HL-60 (cell line): ENCODE measurements around the gene ANGPTL2.

Experiments
- CTCF ChIP-seq: IDR thresholded peaks from one replicate; pipeline ENCODE4 v1.5.1; 2011; ENCODE audit warnings: low read length, control low read depth, inconsistent platforms; ENCODE audit not compliant: insufficient read depth
- POLR2AphosphoS5 ChIP-seq: IDR thresholded peaks from 2 replicates; pipeline ENCODE4 v1.6.1; 2012; ENCODE audit warnings: low read depth

- TF ChIP-seq CTCF (no peak), POLR2AphosphoS5 (no peak)
Observed at GRCh38 chr9:127119320-127119709, 3.1 kb downstream of the ANGPTL2 start.
